ENCODE results near the gene MACROD2.
"Not testable (repeated sequence)": the region's sequence is repeated elsewhere in the genome, so short reads cannot be mapped to it uniquely, and the experiment has no call there.

Gene MACROD2

GRCh38 chr20:14215880-14216279 lies 220.6 kb downstream of the MACROD2 start:
- H3K9me3 ChIP-seq; H3K36me3 ChIP-seq (replicated peaks); DNase-seq (ENCODE audit: low spot score in 2 of 2); H3K27me3 ChIP-seq (ENCODE audit: low read depth); H3K4me1 ChIP-seq; in situ Hi-C loops (cut with MboI; ENCODE audit: low sequenced_read_pairs); H3K4me3 ChIP-seq: not testable (repeated sequence)

GRCh38 chr20:14219801-14220461 lies 224.6 kb downstream of the MACROD2 start:
- Histone ChIP-seq H3K9me3 (no peaks in the 10 kb centered on the region), H3K4me3 (no peak overlapping the region), H3K36me3 (replicated peaks) (no peaks in the 10 kb centered on the region), H3K27me3 (ENCODE audit: low read depth) (no peaks in the 10 kb centered on the region), H3K4me1 (no peaks in the 10 kb centered on the region)
- DNase-seq (ENCODE audit: low spot score in 2 of 2) = no peak
- in situ Hi-C loops (cut with MboI; ENCODE audit: low sequenced_read_pairs) = no loop called here

- Histone ChIP-seq H3K36me3 (replicated peaks) (no peaks in the 10 kb centered on the region), H3K27me3 (ENCODE audit: low read depth) (no peaks in the 10 kb centered on the region), H3K4me1 (no peaks in the 10 kb centered on the region), H3K4me3 (no peak overlapping the region), H3K9me3 (no peaks in the 10 kb centered on the region)
- DNase-seq (ENCODE audit: low spot score in 2 of 2) = no peak
- in situ Hi-C loops (cut with MboI; ENCODE audit: low sequenced_read_pairs) = no loop called here
These were observed 225.7 kb downstream of the MACROD2 start for GRCh38 chr20:14220986-14221385.

- DNase-seq (ENCODE audit: low spot score in 2 of 2) = no peak
- Histone ChIP-seq H3K9me3 (no peaks in the 10 kb centered on the region), H3K27me3 (ENCODE audit: low read depth) (no peaks in the 10 kb centered on the region), H3K4me1 (no peaks in the 10 kb centered on the region), H3K4me3 (no peak overlapping the region), H3K36me3 (replicated peaks) (no peaks in the 10 kb centered on the region)
- in situ Hi-C loops (cut with MboI; ENCODE audit: low sequenced_read_pairs) = no loop called here
These were observed 228.5 kb downstream of the MACROD2 start for GRCh38 chr20:14223806-14224205.

- H3K36me3 ChIP-seq (replicated peaks); H3K4me3 ChIP-seq; H3K4me1 ChIP-seq; in situ Hi-C loops (cut with MboI; ENCODE audit: low sequenced_read_pairs); H3K27me3 ChIP-seq (ENCODE audit: low read depth); DNase-seq (ENCODE audit: low spot score in 2 of 2); H3K9me3 ChIP-seq: not testable (repeated sequence)
These were observed 231.0 kb downstream of the MACROD2 start for GRCh38 chr20:14226051-14227049.

- Histone ChIP-seq H3K27me3 (ENCODE audit: low read depth) (no peaks in the 10 kb centered on the region), H3K4me1 (no peaks in the 10 kb centered on the region), H3K9me3 (no peaks in the 10 kb centered on the region), H3K4me3 (no peak overlapping the region), H3K36me3 (replicated peaks) (no peaks in the 10 kb centered on the region)
- DNase-seq (ENCODE audit: low spot score in 2 of 2) = no peak
- in situ Hi-C loops (cut with MboI; ENCODE audit: low sequenced_read_pairs) = no loop called here
These were observed 237.3 kb downstream of the MACROD2 start for GRCh38 chr20:14232650-14233049.

GRCh38 chr20:14234666-14235295 lies 239.5 kb downstream of the MACROD2 start:
- Histone ChIP-seq H3K4me1 (no peaks in the 10 kb centered on the region), H3K27me3 (ENCODE audit: low read depth) (no peaks in the 10 kb centered on the region), H3K4me3 (no peak overlapping the region), H3K9me3 (no peaks in the 10 kb centered on the region), H3K36me3 (replicated peaks) (no peaks in the 10 kb centered on the region)
- in situ Hi-C loops (cut with MboI; ENCODE audit: low sequenced_read_pairs) = no loop called here
- no peak for DNase-seq (ENCODE audit: low spot score in 2 of 2)

- Histone ChIP-seq H3K27me3 (ENCODE audit: low read depth) (no peaks in the 10 kb centered on the region), H3K9me3 (no peaks in the 10 kb centered on the region), H3K4me3 (no peak overlapping the region), H3K4me1 (no peaks in the 10 kb centered on the region), H3K36me3 (replicated peaks) (no peaks in the 10 kb centered on the region)
- in situ Hi-C loops (cut with MboI; ENCODE audit: low sequenced_read_pairs) = no loop called here
- DNase-seq (ENCODE audit: low spot score in 2 of 2) = no peak
These were observed 240.0 kb downstream of the MACROD2 start for GRCh38 chr20:14235355-14235754.

- Histone ChIP-seq H3K9me3 (no peaks in the 10 kb centered on the region), H3K27me3 (ENCODE audit: low read depth) (no peaks in the 10 kb centered on the region), H3K4me1 (no peaks in the 10 kb centered on the region), H3K36me3 (replicated peaks) (no peaks in the 10 kb centered on the region), H3K4me3 (no peak overlapping the region)
- in situ Hi-C loops (cut with MboI; ENCODE audit: low sequenced_read_pairs) = no loop called here
- DNase-seq (ENCODE audit: low spot score in 2 of 2) = no peak
These were observed 250.2 kb downstream of the MACROD2 start for GRCh38 chr20:14245368-14245970.

GRCh38 chr20:14259689-14260088 lies 264.4 kb downstream of the MACROD2 start:
- Histone ChIP-seq H3K36me3 (replicated peaks) (no peaks in the 10 kb centered on the region), H3K4me1 (no peaks in the 10 kb centered on the region), H3K9me3 (no peaks in the 10 kb centered on the region), H3K27me3 (ENCODE audit: low read depth) (no peaks in the 10 kb centered on the region), H3K4me3 (no peak overlapping the region)
- in situ Hi-C loops (cut with MboI; ENCODE audit: low sequenced_read_pairs) = no loop called here
- no peak for DNase-seq (ENCODE audit: low spot score in 2 of 2)

- Histone ChIP-seq H3K36me3 (replicated peaks) (no peaks in the 10 kb centered on the region), H3K4me1 (no peaks in the 10 kb centered on the region), H3K9me3 (no peaks in the 10 kb centered on the region), H3K27me3 (ENCODE audit: low read depth) (no peaks in the 10 kb centered on the region), H3K4me3 (no peak overlapping the region)
- in situ Hi-C loops (cut with MboI; ENCODE audit: low sequenced_read_pairs) = no loop called here
- DNase-seq (ENCODE audit: low spot score in 2 of 2) = no peak
These were observed 265.1 kb downstream of the MACROD2 start for GRCh38 chr20:14260367-14260766.

- Histone ChIP-seq H3K9me3 (no peaks in the 10 kb centered on the region), H3K4me1 (no peaks in the 10 kb centered on the region), H3K36me3 (replicated peaks) (no peaks in the 10 kb centered on the region), H3K4me3 (no peak overlapping the region), H3K27me3 (ENCODE audit: low read depth) (no peaks in the 10 kb centered on the region)
- in situ Hi-C loops (cut with MboI; ENCODE audit: low sequenced_read_pairs) = no loop called here
- DNase-seq (ENCODE audit: low spot score in 2 of 2) = no peak
These were observed 269.6 kb downstream of the MACROD2 start for GRCh38 chr20:14264869-14265268.

- Histone ChIP-seq H3K27me3 (ENCODE audit: low read depth) (no peaks in the 10 kb centered on the region), H3K4me3 (no peak overlapping the region), H3K36me3 (replicated peaks) (no peaks in the 10 kb centered on the region), H3K4me1 (no peaks in the 10 kb centered on the region), H3K9me3 (no peaks in the 10 kb centered on the region)
- DNase-seq (ENCODE audit: low spot score in 2 of 2) = no peak
- in situ Hi-C loops (cut with MboI; ENCODE audit: low sequenced_read_pairs) = no loop called here
These were observed 270.9 kb downstream of the MACROD2 start for GRCh38 chr20:14266246-14266645.

All from HAP-1 (cell line).